HAP-1 (cell line): ENCODE results near the gene CTXN3.

ENCODE experiments used
- DNase-seq, 2 experiments: peaks; one replicate each; pipeline ENCODE4 v3.0.0-alpha.2; 2016 to 2020; ENCODE audit warnings: low spot score in 2 of 2
- H3K27me3 ChIP-seq: fragments of 250-450 bp; sonication (Bioruptor Pico); 2 replicates; pipeline ENCODE4 v1.5.1; 2020; ENCODE audit warnings: low read depth, mild to moderate bottlenecking, moderate library complexity
- H3K36me3 ChIP-seq: fragments of 250-450 bp; sonication (Bioruptor Pico); replicated peaks from 2 replicates; pipeline ENCODE4 v1.5.1; 2020; ENCODE audit warnings: mild to moderate bottlenecking
- H3K4me1 ChIP-seq: fragments of 250-450 bp; sonication (Bioruptor Pico); 2 replicates; pipeline ENCODE4 v1.5.1; 2020; ENCODE audit warnings: mild to moderate bottlenecking
- H3K4me3 ChIP-seq: fragments of 250-450 bp; sonication (Bioruptor Pico); 2 replicates; pipeline ENCODE4 v1.5.1; 2020; ENCODE audit warnings: mild to moderate bottlenecking, moderate library complexity
- H3K9me3 ChIP-seq: fragments of 250-450 bp; sonication (Bioruptor Pico); 2 replicates; pipeline ENCODE4 v1.5.1; 2020; ENCODE audit warnings: mild to moderate bottlenecking, moderate library complexity
- in situ Hi-C: fragments of 300-500 bp; cut with MboI; formaldehyde crosslinking; loops from 3 replicates; pipeline ENCODE4 v1.14.3; 2020; ENCODE audit warnings: low sequenced_read_pairs, inconsistent platforms, mixed read lengths

Gene CTXN3

DNA sequence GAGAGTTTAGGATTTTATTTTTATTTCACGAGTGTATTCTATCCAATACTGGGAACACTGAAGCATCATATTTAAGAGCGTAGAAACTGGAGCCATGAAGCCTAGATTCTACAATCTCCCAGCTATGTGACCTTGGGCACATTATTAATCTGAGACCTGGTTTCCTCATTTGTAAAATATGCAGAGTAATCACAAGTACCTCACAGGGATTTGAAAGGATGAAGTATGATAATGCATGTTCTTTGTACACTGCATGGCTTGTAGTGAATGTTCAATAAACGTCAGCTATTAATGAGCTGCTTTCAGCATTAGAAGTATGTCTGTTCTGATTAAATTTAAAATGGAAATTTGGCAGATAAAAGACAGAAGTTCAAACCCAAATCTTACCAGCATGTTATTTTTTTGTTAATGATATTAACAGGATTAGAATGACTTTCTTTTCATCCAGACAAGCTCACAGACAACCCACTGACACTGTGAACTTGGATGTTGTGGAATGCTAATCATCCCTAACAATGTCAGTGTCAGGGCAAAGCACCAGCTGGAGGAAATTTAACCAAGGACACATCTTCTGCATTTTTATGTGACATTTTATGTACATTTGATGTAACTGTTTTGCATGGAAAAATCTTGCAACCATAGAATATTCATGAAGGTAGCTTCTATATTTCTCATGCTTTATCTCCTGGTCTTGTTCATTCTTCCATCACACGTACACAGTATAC lies 27.1 kb upstream of the CTXN3 start:
- Histone ChIP-seq H3K9me3 (no peaks in the 10 kb centered on the region), H3K4me1 (no peaks in the 10 kb centered on the region), H3K27me3 (no peaks in the 10 kb centered on the region), H3K4me3 (no peak overlapping the region), H3K36me3 (no peaks in the 10 kb centered on the region)
- in situ Hi-C loops: no loop called here
- DNase-seq: no peak

DNA sequence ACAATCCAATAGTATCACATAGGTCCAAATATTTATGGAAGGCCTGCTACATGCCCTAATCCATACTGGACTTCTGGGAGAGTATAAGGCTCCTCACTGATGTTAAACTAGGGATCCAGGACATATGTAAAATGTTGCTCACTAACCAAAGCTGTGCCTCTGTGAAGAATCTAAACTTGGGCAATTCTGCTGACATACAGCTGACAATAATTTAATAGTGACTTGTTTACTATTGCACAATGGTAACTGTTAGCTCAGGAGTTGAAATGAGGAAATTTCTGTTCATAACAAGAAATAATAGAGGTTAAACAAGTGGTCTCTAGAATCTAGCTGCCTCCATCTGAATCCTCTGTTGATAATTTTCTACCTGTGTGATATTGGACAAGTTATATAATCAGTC lies 14.9 kb upstream of the CTXN3 start:
- H3K4me1 ChIP-seq: no peaks in the 10 kb centered on the region
- no peak overlapping the region for H3K4me3 ChIP-seq
- H3K27me3 ChIP-seq: peaks cover 13% of the 10 kb centered on the region
- in situ Hi-C loops: no loop called here
- no peak for DNase-seq
- no peaks in the 10 kb centered on the region for H3K9me3 ChIP-seq
- no peaks in the 10 kb centered on the region for H3K36me3 ChIP-seq

DNA sequence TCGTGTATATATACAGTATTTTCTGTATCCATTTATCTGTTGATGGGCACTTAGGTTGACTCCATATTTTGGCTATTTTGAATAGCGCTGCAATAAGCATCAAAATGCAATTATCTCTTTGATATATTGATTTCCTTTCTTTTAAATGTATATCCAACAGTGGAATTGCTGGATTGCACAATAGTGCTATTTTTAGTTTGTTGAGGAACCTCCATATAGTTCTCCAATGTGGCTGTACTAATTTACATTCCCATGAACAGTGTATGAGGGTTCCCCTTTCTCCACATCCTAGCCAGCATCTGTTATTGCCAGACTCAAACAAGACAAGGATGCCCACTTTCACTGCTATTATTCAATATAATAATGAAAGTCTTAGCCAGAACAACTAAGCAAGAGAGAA lies 9.1 kb upstream of the CTXN3 start:
- Histone ChIP-seq H3K9me3 (no peaks in the 10 kb centered on the region), H3K36me3 (no peaks in the 10 kb centered on the region), H3K27me3 (peaks cover 12% of the 10 kb centered on the region), H3K4me1 (peaks cover under 1% of the 10 kb centered on the region), H3K4me3 (no peak overlapping the region)
- in situ Hi-C loops: no loop called here
- DNase-seq: no peak

DNA sequence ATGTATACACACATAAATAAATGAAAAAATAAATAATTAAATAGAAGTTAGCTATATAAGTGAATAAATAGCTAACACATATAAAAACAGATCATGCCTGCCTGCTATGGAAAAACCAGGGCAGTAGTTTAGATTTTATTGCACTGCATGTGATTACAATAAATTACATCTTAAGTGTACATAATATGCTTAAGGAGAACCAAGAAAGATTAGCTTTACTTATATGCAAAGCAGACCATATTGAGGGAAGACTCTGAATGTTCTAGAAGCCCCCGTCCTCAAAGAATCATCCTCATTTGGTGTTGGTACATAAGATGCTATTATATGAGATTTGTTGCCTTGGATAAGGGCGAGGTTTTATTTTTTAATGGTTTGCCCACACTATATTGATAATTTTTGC lies 5.9 kb upstream of the CTXN3 start:
- Histone ChIP-seq H3K4me3 (no peak overlapping the region), H3K4me1 (peaks cover 11% of the 10 kb centered on the region), H3K36me3 (no peaks in the 10 kb centered on the region), H3K9me3 (no peaks in the 10 kb centered on the region), H3K27me3 (peaks cover 12% of the 10 kb centered on the region)
- in situ Hi-C loops: no loop called here
- no peak for DNase-seq

DNA sequence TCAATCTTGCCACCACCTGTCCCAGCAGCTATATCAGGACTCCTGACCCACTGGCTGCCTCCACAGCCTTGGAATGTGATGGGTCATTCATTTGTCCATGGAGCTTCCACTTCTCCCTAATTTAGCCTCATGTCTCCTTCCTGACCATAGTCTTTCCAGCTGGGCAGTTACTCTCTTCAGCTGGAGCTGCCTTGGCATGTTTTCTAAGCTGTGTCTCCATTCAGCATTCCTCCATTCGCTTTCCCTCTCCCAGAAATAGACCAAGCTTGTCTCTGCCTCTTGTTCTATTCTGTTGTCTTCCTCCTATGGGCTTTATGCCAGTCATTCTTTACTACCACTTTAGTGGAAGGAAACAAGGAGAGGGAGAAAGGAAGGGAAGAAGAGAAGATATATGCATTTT lies 5.3 kb upstream of the CTXN3 start:
- no peak for DNase-seq
- peaks cover 12% of the 10 kb centered on the region for H3K27me3 ChIP-seq
- no peaks in the 10 kb centered on the region for H3K9me3 ChIP-seq
- H3K4me1 ChIP-seq: peaks cover 12% of the 10 kb centered on the region
- in situ Hi-C loops: no loop called here
- H3K4me3 ChIP-seq: no peak overlapping the region
- no peaks in the 10 kb centered on the region for H3K36me3 ChIP-seq

DNA sequence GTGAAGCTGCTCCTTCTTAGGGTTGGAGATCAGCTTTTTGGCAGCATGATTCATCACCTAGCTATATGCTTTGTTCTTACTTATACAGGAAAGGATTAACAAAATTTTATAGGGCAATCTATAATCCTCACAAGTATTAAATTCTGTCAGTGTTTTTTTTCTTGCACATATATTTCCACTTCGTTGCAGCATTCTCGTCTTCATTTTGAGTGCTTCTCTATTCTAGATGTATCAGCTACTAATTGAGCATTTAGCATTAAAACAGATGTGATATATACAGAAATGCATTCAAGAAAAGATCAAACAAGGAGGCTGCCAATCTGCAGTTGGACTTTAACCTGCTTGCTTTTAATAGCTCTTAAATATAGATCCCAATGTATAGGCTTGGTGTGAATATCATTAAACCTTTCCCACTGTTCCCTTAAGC lies 3.6 kb upstream of the CTXN3 start:
- peaks cover 12% of the 10 kb centered on the region for H3K27me3 ChIP-seq
- H3K4me1 ChIP-seq: peaks cover 14% of the 10 kb centered on the region
- in situ Hi-C loops: no loop called here
- H3K9me3 ChIP-seq: no peaks in the 10 kb centered on the region
- H3K4me3 ChIP-seq: no peak overlapping the region
- peak in 1 of 2 experiments; percentile 64 for DNase-seq
- no peaks in the 10 kb centered on the region for H3K36me3 ChIP-seq

DNA sequence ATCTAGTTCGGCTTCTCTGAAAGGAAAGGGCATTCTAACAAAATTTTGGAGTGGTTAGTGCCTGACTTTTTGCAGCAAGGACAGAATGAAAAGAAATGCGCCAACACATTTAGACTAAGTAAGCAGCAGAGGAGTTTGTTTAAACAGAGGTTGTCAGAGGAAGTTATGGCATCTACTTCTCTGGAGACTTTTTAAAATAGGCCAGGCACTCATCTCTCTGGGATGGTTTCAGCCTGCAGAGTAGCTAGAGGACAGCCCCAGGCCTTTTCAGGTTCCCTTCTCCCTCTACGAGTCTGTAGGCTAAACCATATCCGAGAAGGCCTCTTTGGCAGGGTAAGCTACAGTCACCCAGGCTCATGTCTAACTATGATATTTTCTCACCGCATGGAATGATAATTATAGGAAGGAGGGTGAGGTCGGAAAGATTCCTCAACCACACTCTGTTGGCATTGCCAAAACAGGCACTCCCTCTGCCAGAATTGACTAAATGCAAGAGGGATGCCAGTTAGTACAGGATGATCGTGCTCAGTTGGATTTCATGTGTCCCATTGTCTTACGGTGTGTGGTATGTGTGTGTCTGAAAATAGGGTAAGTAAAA lies 1.4 kb upstream of the CTXN3 start:
- Histone ChIP-seq H3K36me3 (no peaks in the 10 kb centered on the region), H3K4me1 (peaks cover 14% of the 10 kb centered on the region), H3K4me3 (no peak overlapping the region), H3K9me3 (no peaks in the 10 kb centered on the region), H3K27me3 (peaks cover 10% of the 10 kb centered on the region; the same call in 1 of the 2 replicates)
- DNase-seq: no peak
- in situ Hi-C loops: no loop called here

DNA sequence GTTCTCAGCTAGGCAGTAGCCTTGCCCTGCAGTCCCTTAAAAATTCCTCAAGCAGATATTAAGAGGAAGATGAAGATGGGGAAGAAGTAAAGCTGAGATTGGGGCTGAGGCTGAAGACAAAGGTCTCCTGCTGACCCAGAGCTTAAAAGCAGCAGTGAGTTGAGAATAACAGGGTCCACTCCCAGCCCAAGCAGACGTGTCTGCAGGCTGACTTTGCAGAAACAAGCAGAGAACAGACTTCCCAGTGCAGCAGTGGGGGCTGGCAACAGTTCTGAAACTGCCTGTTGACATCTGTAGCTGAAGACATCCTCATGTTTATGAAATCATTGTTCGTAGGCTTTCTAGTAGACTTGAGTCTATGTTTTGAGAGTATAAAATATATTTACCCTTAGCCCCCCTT lies 1.1 kb downstream of the CTXN3 start:
- no peak for DNase-seq
- in situ Hi-C loops: no loop called here

DNA sequence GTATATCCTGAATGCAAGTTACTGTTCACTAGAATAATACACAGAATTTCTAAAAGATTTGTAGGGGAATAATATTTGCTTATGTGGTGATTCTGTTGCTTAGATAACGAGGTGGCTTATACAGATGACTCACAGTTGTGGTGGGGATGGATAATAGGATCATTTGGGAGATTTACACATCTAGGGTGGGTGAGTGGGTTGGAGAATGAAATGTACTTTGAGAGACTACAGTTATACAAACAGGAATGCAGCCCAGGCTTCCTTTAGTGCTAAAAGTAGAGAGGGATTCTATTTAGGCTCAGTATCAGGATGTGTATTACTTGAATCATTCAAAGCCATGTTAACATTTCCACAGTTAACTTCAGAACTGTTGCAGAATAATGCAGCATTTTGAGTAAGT lies 1.8 kb downstream of the CTXN3 start:
- no peaks in the 10 kb centered on the region for H3K9me3 ChIP-seq
- H3K27me3 ChIP-seq: peaks cover 4% of the 10 kb centered on the region
- in situ Hi-C loops: no loop called here
- no peak for DNase-seq
- H3K4me3 ChIP-seq: no peak overlapping the region
- no peaks in the 10 kb centered on the region for H3K36me3 ChIP-seq
- peaks cover 6% of the 10 kb centered on the region for H3K4me1 ChIP-seq

More for the DNA sequence above, 1.1 kb downstream of the CTXN3 start:
- H3K4me3 ChIP-seq: no peak overlapping the region
- no peaks in the 10 kb centered on the region for H3K9me3 ChIP-seq
- no peaks in the 10 kb centered on the region for H3K36me3 ChIP-seq
- peaks cover 4% of the 10 kb centered on the region for H3K27me3 ChIP-seq
- H3K4me1 ChIP-seq: peaks cover 12% of the 10 kb centered on the region

DNA sequence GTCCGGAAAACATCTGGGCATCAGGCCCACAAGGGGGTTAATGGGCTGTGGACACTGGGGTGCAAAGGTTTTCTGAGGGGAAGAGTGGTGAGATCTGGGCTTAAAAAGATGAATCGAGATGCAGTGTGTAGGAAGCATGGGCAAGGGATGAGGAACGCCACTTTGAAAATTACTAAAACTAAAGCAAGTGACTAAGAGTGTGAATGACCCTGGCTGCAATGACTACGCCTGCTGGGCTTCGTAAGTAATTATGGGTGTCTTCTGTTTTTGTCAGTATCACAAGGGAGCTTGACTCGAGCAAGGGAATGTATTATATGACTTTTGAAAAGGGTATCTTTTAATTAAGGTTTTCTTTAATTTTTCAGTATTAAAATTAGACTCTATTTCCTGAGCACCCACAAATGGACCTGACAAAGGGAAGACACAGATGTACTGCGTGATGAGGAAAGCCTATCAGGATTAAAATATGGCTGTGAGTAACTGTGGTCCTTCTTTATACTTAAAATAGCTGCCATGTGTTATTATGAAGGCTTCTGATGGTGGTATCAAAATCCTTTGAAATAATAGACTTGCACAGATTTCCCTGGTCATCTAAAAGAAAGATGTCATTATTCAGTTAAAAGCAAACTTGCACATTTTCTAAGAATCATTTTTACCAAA lies 4.2 kb downstream of the CTXN3 start:
- H3K9me3 ChIP-seq: no peaks in the 10 kb centered on the region
- H3K36me3 ChIP-seq: no peaks in the 10 kb centered on the region
- H3K4me1 ChIP-seq: peaks cover 4% of the 10 kb centered on the region
- in situ Hi-C loops: no loop called here
- no peak for DNase-seq
- peaks cover 8% of the 10 kb centered on the region for H3K27me3 ChIP-seq
- no peak overlapping the region for H3K4me3 ChIP-seq

DNA sequence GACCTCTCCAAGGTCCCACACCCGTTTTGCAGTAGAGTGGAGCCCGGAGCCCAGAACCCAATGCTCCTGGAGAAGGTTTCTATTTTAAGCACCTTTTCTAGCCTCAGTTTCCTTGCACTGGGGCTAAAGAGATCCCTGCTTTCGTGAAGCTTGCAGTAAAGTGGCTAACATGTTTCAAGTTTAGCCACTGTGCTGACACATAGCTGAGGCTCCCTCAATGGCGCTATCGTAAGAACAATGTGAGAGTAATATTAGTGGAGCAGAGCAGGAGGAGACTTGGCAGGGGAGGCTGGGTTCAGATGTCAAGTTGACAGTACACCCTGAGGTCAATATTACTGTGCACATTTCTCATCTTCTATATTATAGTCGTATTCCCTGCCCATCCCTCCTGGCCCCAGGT lies 7.9 kb downstream of the CTXN3 start:
- H3K27me3 ChIP-seq: peaks cover 8% of the 10 kb centered on the region
- H3K4me1 ChIP-seq: no peaks in the 10 kb centered on the region; the same call in 1 of the 2 replicates
- in situ Hi-C loops: no loop called here
- no peaks in the 10 kb centered on the region for H3K9me3 ChIP-seq
- no peak for DNase-seq
- no peaks in the 10 kb centered on the region for H3K36me3 ChIP-seq
- H3K4me3 ChIP-seq: no peak overlapping the region

DNA sequence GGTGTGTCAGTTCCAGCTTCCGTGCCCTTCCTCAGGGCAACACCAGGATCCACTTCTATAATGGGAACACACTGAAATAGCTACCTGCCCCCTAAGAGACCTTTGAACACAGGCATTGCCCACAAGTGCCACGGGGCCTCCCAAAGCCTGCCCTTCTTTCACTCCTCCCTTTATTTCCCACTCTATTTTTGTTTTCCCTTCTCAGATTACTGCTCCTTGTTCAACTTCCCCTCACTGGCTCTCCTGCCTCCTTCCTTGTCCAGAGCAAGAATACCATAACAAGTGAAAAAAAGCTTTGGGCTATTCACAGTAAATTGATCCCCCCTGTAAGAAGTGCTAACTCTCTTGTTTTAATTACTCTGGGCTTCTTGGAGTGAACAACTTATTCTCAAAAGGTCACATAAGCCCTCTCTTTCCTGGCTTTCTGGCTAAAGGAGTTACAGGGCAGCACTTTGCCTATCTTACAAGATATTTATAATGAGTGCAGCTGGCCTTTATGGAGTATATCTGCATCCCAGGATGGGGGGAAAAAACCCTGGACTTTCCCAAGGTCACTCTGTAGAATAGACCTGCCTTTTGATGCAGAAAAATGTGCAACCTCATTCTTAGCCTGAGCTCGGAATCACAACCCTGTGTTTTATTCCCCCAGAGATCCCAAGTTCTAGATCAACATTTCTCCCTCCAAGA lies 11.3 kb downstream of the CTXN3 start:
- Histone ChIP-seq H3K36me3 (no peaks in the 10 kb centered on the region), H3K27me3 (peaks cover 4% of the 10 kb centered on the region; the same call in 1 of the 2 replicates), H3K4me3 (no peak overlapping the region), H3K4me1 (peaks cover 3% of the 10 kb centered on the region; the same call in 1 of the 2 replicates), H3K9me3 (no peaks in the 10 kb centered on the region)
- DNase-seq: no peak
- in situ Hi-C loops: no loop called here

DNA sequence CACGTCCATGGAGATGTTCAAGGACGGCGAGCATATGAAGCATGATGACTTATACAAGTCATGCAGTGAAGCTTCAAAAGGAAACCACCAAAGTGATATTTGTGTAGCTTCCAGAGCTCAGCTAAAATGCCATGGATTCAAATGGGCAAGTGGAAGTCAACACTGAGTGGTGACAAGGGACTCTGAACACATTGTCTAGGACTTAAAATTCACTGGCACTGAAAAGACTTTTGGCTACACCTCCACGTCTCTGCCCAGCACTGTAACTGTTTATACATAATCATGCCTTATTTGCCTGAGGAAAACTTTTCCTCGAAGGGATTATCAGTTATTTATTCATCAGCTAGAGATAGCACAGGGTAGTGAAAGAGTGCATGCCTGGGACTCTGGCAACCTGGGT lies 15.2 kb downstream of the CTXN3 start:
- H3K9me3 ChIP-seq: no peaks in the 10 kb centered on the region
- in situ Hi-C loops: no loop called here
- H3K27me3 ChIP-seq: no peaks in the 10 kb centered on the region
- no peaks in the 10 kb centered on the region for H3K36me3 ChIP-seq
- DNase-seq: no peak
- H3K4me1 ChIP-seq: peaks cover 3% of the 10 kb centered on the region; the same call in 1 of the 2 replicates
- H3K4me3 ChIP-seq: no peak overlapping the region

DNA sequence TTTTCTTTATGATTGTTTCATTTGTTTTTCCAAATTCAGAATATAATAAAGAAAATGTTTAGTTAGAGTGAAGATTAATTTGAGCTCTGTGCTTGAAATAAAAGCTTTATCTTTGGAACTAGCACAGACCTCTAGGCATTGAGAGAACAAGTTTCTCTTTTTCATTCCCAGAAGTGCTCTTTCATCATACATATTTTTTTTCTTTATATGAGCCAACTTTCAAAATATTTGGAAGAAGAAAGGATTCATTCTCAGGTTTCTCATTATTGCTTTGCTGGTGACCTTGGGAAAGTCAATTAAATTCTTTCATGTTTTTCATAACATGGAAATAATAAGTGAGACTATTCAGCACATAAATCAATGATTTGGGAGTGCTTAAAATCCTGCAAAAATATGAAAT lies 16.8 kb downstream of the CTXN3 start:
- no peaks in the 10 kb centered on the region for H3K9me3 ChIP-seq
- H3K27me3 ChIP-seq: no peaks in the 10 kb centered on the region
- peaks cover 3% of the 10 kb centered on the region; the same call in 1 of the 2 replicates for H3K4me1 ChIP-seq
- in situ Hi-C loops: no loop called here
- no peak overlapping the region for H3K4me3 ChIP-seq
- H3K36me3 ChIP-seq: no peaks in the 10 kb centered on the region
- no peak for DNase-seq
